WERI-Rb-1 (cell line): ENCODE results near the gene PAX2.

ENCODE experiments used
- DNase-seq: peaks from one replicate; pipeline ENCODE4 v3.0.0-alpha.2; 2020
- H3K27ac ChIP-seq: fragments of 250-450 bp; sonication (Bioruptor Pico); 2 replicates; pipeline ENCODE4 v1.5.1; 2020; ENCODE audit warnings: mild to moderate bottlenecking, moderate library complexity
- H3K27me3 ChIP-seq: fragments of 250-450 bp; sonication (Bioruptor Pico); 2 replicates; pipeline ENCODE4 v1.5.1; 2021; ENCODE audit warnings: mild to moderate bottlenecking, low read depth, moderate library complexity; ENCODE audit not compliant: insufficient read depth, severe bottlenecking
- H3K36me3 ChIP-seq: fragments of 250-450 bp; sonication (Bioruptor Pico); 2 replicates; pipeline ENCODE4 v1.5.1; 2020; ENCODE audit warnings: mild to moderate bottlenecking, moderate library complexity
- H3K4me3 ChIP-seq: 2 replicates; pipeline ENCODE4 v1.5.1; 2011; ENCODE audit warnings: low read depth, mild to moderate bottlenecking, control low read depth, low read length
- H3K9me3 ChIP-seq: fragments of 250-450 bp; sonication (Bioruptor Pico); 2 replicates; pipeline ENCODE4 v1.5.1; 2021; ENCODE audit warnings: mild to moderate bottlenecking, moderate library complexity; ENCODE audit not compliant: severe bottlenecking
- TF ChIP-seq, protein P1 (sequence below): IDR thresholded peaks from 2 replicates; pipeline ENCODE4 v1.5.1; 2011; ENCODE audit warnings: low read depth, mild to moderate bottlenecking, control low read depth, inconsistent platforms, low read length

Gene PAX2

DNA sequence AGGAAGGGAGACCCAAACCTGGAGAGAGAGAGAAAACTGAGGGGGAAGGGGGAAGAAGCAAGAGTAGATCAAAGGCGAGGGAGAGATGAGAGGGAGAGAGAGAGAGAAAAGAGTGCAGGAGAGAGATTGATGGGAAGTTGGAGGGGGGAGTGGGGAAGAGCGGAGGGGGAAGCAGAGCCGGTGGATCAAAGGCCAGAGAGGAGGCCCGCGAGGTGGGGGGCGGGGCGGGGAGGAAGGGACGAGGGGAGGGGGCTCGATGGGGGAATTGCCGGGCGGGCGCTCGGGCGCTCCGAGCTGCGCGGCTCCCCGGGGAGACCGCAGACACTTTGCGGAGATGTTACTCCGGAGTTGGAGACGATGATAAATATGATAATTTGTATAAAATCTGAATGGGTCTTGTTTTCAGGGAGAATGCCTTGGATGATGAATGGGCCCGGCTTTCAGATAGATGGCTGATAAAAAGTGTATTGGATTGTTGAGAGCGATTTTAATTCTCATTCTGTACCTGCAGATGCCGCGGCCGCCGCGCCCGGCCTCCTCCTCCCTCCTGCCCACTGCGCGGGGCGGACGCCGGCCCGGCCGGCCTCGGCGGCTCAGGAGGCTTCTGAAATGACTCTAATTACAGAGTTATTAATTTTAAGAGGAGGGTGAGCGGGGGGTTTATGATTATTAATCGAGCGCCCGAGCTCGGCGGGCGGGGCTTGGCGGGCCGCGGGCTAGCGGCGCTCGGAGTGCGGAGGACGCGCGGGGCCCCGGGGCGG is 21.4 kb upstream of the PAX2 start:
- TF ChIP-seq, protein P1, sequence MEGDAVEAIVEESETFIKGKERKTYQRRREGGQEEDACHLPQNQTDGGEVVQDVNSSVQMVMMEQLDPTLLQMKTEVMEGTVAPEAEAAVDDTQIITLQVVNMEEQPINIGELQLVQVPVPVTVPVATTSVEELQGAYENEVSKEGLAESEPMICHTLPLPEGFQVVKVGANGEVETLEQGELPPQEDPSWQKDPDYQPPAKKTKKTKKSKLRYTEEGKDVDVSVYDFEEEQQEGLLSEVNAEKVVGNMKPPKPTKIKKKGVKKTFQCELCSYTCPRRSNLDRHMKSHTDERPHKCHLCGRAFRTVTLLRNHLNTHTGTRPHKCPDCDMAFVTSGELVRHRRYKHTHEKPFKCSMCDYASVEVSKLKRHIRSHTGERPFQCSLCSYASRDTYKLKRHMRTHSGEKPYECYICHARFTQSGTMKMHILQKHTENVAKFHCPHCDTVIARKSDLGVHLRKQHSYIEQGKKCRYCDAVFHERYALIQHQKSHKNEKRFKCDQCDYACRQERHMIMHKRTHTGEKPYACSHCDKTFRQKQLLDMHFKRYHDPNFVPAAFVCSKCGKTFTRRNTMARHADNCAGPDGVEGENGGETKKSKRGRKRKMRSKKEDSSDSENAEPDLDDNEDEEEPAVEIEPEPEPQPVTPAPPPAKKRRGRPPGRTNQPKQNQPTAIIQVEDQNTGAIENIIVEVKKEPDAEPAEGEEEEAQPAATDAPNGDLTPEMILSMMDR = no peak
- Histone ChIP-seq H3K9me3 (no peaks in the 10 kb centered on the region), H3K4me3 (no peak overlapping the region), H3K36me3 (no peaks in the 10 kb centered on the region), H3K27ac (no peak overlapping the region), H3K27me3 (peaks cover 94% of the 10 kb centered on the region)
- no peak for DNase-seq

DNA sequence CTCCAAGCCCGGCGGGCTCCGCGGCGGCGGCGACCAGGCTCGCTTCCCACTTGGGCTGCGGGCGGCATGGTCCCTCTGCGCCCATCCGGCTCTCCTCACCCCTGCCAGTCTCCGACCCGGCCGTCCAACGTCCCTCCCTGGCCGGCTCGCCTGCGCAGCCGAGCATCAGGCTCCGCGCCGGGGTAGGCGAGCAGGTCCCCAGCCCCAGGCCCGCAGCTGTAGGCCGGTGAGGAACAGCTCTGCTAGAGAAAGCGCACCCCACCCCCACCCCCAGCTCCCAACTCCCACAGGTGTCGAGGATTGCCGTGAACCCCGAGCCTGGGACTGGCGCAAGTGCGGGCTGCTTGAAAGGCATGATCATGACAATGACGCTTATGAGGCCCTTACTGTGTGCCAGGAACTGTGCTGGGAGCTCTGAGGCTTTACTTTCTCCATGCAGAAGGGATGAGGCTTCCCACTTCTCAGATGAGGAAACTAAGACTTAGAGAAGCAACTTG is 20.8 kb upstream of the PAX2 start:
- Histone ChIP-seq H3K9me3 (no peaks in the 10 kb centered on the region), H3K27ac (no peak overlapping the region), H3K27me3 (peaks cover 96% of the 10 kb centered on the region), H3K4me3 (no peak overlapping the region), H3K36me3 (no peaks in the 10 kb centered on the region)
- TF ChIP-seq, protein P1 = no peak
- no peak for DNase-seq

DNA sequence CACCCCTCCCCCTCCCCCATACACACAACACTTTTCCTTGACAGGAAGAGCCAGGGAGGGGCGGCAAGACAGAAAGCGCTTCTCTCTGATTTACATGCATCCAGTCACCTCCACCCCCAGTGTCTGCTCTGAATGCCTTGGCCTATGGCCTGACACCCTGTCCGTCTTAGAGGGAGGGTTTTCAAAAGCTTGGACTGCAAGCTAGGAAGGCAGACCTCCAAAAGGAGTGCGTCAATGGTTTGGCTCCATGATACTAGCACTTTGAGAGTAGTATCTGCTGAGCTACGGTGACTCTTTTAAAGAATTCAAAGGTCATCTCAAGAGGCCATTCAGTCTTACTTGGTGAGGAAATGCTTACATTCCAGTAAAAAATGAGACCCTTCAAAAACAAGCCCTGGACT is 20.3 kb upstream of the PAX2 start:
- TF ChIP-seq, protein P1 = no peak
- H3K27me3 ChIP-seq = peaks cover 96% of the 10 kb centered on the region
- no peak overlapping the region for H3K27ac ChIP-seq
- no peak for DNase-seq
- no peak overlapping the region for H3K4me3 ChIP-seq
- no peaks in the 10 kb centered on the region for H3K9me3 ChIP-seq
- no peaks in the 10 kb centered on the region for H3K36me3 ChIP-seq

DNA sequence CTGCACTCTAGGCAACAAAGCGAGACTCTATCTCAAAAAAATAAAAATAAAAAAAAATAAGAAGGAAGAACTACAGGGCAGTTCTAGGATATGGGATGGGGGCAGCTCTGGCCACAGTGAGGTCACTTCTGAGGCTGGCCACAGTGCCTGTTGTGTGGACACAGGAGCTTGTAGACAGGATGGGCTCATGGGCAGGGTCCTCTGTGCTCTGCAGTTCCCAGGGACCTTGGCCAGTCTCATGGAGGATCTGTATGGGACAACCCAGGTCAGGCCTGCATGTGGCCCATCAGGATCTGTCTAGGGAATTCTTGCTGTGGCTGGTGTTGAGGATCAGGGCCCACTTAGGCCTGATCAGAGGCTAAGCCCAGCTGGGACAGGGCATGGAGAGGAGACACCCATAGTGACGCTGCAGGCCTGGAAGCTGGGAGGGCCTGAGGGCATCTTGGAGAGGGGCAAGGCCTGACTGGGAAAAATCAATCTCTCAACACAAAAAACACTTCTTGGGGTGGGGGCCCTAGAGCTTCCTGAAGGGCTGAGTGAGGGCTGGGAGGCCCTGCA is 19.4 kb upstream of the PAX2 start:
- peaks cover 97% of the 10 kb centered on the region for H3K27me3 ChIP-seq
- H3K4me3 ChIP-seq = no peak overlapping the region
- no peak for DNase-seq
- no peaks in the 10 kb centered on the region for H3K9me3 ChIP-seq
- TF ChIP-seq, protein P1 = no peak
- H3K27ac ChIP-seq = no peak overlapping the region
- H3K36me3 ChIP-seq = no peaks in the 10 kb centered on the region

DNA sequence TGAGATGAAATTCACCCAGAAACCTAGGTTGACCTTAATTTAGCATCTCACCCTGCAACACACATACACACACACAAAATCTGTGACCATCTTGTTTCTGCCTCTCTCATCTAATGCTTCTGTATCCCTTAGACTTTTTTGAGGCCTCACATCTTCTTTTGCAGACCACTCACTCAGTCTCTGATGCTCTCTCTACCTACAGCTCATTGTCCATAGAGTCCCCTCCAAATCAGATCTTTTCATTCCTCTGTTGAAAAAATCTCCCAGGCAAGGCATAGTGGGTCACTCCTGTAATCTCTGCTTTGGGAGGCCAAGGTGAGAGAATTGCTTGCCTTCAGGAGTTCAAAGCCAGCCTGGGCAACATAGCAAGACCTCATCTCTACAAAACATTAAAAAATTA is 17.6 kb upstream of the PAX2 start:
- H3K4me3 ChIP-seq = no peak overlapping the region
- no peak for DNase-seq
- TF ChIP-seq, protein P1 = no peak
- H3K36me3 ChIP-seq = no peaks in the 10 kb centered on the region
- H3K9me3 ChIP-seq = no peaks in the 10 kb centered on the region
- no peak overlapping the region for H3K27ac ChIP-seq
- peaks cover 98% of the 10 kb centered on the region for H3K27me3 ChIP-seq
